Hindlimb muscle (tissue), 1 donor: Measurements from ENCODE around the gene ITPRIP. TPM values are rescaled to one million over a fixed set of nuclear protein-coding genes. Genes with fewer than 3 reads are reported as not detected.

ENCODE experiments used
- DNase-seq: peaks from one replicate; pipeline ENCODE4 v3.0.0-alpha.2; 2013
- polyA plus RNA-seq: library from polyadenylated mRNA; unstranded; fragments of 120-200 nt; gene quantifications from one replicate; pipeline ENCODE4 v1.2.1, GENCODE V29; 2013; ENCODE audit not compliant: insufficient read length

Gene ITPRIP
- polyA plus RNA-seq, 1 donor = 9.7 TPM

- no peak for DNase-seq
These were observed 30.5 kb downstream of the ITPRIP start for GRCh38 chr10:104307576-104308438.

- DNase-seq = no peak
These were observed 31.4 kb downstream of the ITPRIP start for GRCh38 chr10:104306897-104307296.

GRCh38 chr10:104304927-104305326, 33.3 kb downstream of the ITPRIP start:
- DNase-seq = no peak

GRCh38 chr10:104304356-104304745, 33.9 kb downstream of the ITPRIP start:
- no peak for DNase-seq

- no peak for DNase-seq
These were observed 34.5 kb downstream of the ITPRIP start for GRCh38 chr10:104303594-104304355.

- no peak for DNase-seq
These were observed 36.2 kb downstream of the ITPRIP start for GRCh38 chr10:104301907-104302690.

- DNase-seq = peak; percentile 66
These were observed 37.5 kb downstream of the ITPRIP start for GRCh38 chr10:104300736-104301292.

GRCh38 chr10:104300002-104300735, 38.1 kb downstream of the ITPRIP start:
- DNase-seq = peak; percentile 79

- DNase-seq = no peak
These were observed 39.0 kb downstream of the ITPRIP start for GRCh38 chr10:104299031-104299904.

GRCh38 chr10:104297697-104298660, 40.3 kb downstream of the ITPRIP start:
- DNase-seq = no peak

GRCh38 chr10:104296687-104297436, 41.4 kb downstream of the ITPRIP start:
- no peak for DNase-seq

GRCh38 chr10:104293781-104294321, 44.4 kb downstream of the ITPRIP start:
- DNase-seq = no peak

- no peak for DNase-seq
These were observed 45.3 kb downstream of the ITPRIP start for GRCh38 chr10:104293011-104293410.

- DNase-seq = peak; percentile 92
These were observed 46.8 kb downstream of the ITPRIP start for GRCh38 chr10:104291439-104291951.

- no peak for DNase-seq
These were observed 49.9 kb downstream of the ITPRIP start for GRCh38 chr10:104288355-104288754.

GRCh38 chr10:104286939-104287338, 51.3 kb downstream of the ITPRIP start:
- DNase-seq = no peak

GRCh38 chr10:104284846-104285245, 53.4 kb downstream of the ITPRIP start:
- no peak for DNase-seq

- DNase-seq = no peak
These were observed 56.6 kb downstream of the ITPRIP start for GRCh38 chr10:104281694-104282093.
